ENCODE results near the gene LRRC8B. TPM values are rescaled to one million over a fixed set of nuclear protein-coding genes. Genes with fewer than 3 reads are reported as not detected.
A peak's percentile ranks its signal among the peaks of the same experiment; 100 is the strongest.
"Not testable (repeated sequence)": the region's sequence is repeated elsewhere in the genome, so short reads cannot be mapped to it uniquely, and the experiment has no call there.

The LRRC8B gene
- total RNA-seq, 4 donors from 2014 or later = 27.1 to 48.0 (median 35.1) TPM

GRCh38 chr1:89584781-89585180 is 60.2 kb downstream of the LRRC8B start:
- H3K36me3 ChIP-seq = peaks cover 0 to 35% (median 4%) of the 10 kb centered on the region in 3 donors
- no peaks in the 10 kb centered on the region for H3K27me3 ChIP-seq
- no peaks in the 10 kb centered on the region for H3K9me3 ChIP-seq
- H3K4me1 ChIP-seq = peaks cover 0 to 32% (median 3%) of the 10 kb centered on the region in 4 donors
- H3K4me3 ChIP-seq = no peak overlapping the region
- DNase-seq (ENCODE audit: low spot score in 2 of 2) = no peak
- no peak overlapping the region for H3K27ac ChIP-seq
- TF ChIP-seq CTCF (IDR thresholded peaks at IDR 0.05) = no peak
- TF ChIP-seq EP300 (IDR thresholded peaks at IDR 0.05) = no peak
- no peak for TF ChIP-seq POLR2A (IDR thresholded peaks at IDR 0.05)
- WGBS, 2 donors = 42 to 52% methylated on average over 3 of the region's 3 CpGs

- 47 to 48% methylated on average over 4 of the region's 4 CpGs for WGBS, 2 donors
- Histone ChIP-seq H3K4me3 (no peak overlapping the region), H3K4me1 (peaks cover 0 to 56% (median 10%) of the 10 kb centered on the region in 4 donors), H3K27ac (peak overlapping the region in 3 of 4 donors; percentile 19 to 77 (median 61)), H3K27me3 (no peaks in the 10 kb centered on the region), H3K36me3 (peaks cover 0 to 14% (median 1%) of the 10 kb centered on the region in 3 donors), H3K9me3 (no peaks in the 10 kb centered on the region)
- no peak for DNase-seq (ENCODE audit: low spot score in 2 of 2)
- TF ChIP-seq EP300 (IDR thresholded peaks at IDR 0.05) (peak in 1 of 2 donors; percentile 32), POLR2A (IDR thresholded peaks at IDR 0.05) (no peak), CTCF (IDR thresholded peaks at IDR 0.05) (no peak)
These were observed 63.1 kb downstream of the LRRC8B start for GRCh38 chr1:89587729-89588161.

GRCh38 chr1:89588480-89588879 is 63.9 kb downstream of the LRRC8B start:
- Histone ChIP-seq H3K9me3 (no peaks in the 10 kb centered on the region), H3K4me3 (no peak overlapping the region), H3K36me3 (peaks cover 0 to 7% (median 0%) of the 10 kb centered on the region in 3 donors), H3K27me3 (no peaks in the 10 kb centered on the region), H3K27ac (peak overlapping the region in 3 of 4 donors; percentile 19 to 77 (median 61)), H3K4me1 (peaks cover 0 to 62% (median 10%) of the 10 kb centered on the region in 4 donors)
- no peak for DNase-seq (ENCODE audit: low spot score in 2 of 2)
- TF ChIP-seq CTCF (IDR thresholded peaks at IDR 0.05) = no peak
- no peak for TF ChIP-seq EP300 (IDR thresholded peaks at IDR 0.05)
- TF ChIP-seq POLR2A (IDR thresholded peaks at IDR 0.05) = no peak
- WGBS, 2 donors = 97% methylated on average over 1 of the region's 1 CpG

- Histone ChIP-seq H3K27ac (peak overlapping the region in 2 of 4 donors; percentile 70 to 77), H3K36me3 (no peaks in the 10 kb centered on the region), H3K9me3 (no peaks in the 10 kb centered on the region), H3K4me3 (no peak overlapping the region), H3K27me3 (no peaks in the 10 kb centered on the region), H3K4me1 (peaks cover 0 to 64% (median 10%) of the 10 kb centered on the region in 4 donors)
- WGBS, 2 donors = 80 to 89% methylated on average over 1 of the region's 1 CpG
- TF ChIP-seq POLR2A (IDR thresholded peaks at IDR 0.05) = no peak
- TF ChIP-seq CTCF (IDR thresholded peaks at IDR 0.05) = no peak
- TF ChIP-seq EP300 (IDR thresholded peaks at IDR 0.05) = no peak
- no peak for DNase-seq (ENCODE audit: low spot score in 2 of 2)
These were observed 64.9 kb downstream of the LRRC8B start for GRCh38 chr1:89589515-89589914.

GRCh38 chr1:89590341-89591080 is 65.9 kb downstream of the LRRC8B start:
- Histone ChIP-seq H3K9me3 (no peaks in the 10 kb centered on the region), H3K36me3 (no peaks in the 10 kb centered on the region), H3K27me3 (no peaks in the 10 kb centered on the region), H3K27ac (peak overlapping the region in 2 of 4 donors; percentile 70 to 77), H3K4me3 (no peak overlapping the region), H3K4me1 (peaks cover 0 to 66% (median 10%) of the 10 kb centered on the region in 4 donors)
- TF ChIP-seq CTCF (IDR thresholded peaks at IDR 0.05) (no peak), POLR2A (IDR thresholded peaks at IDR 0.05) (no peak), EP300 (IDR thresholded peaks at IDR 0.05) (no peak)
- DNase-seq (ENCODE audit: low spot score in 2 of 2) = no peak
- WGBS, 2 donors = 76 to 78% methylated on average over 6 of the region's 6 CpGs

- 81 to 84% methylated on average over 13 of the region's 13 CpGs for WGBS, 2 donors
- H3K4me1 ChIP-seq = peaks cover 3 to 69% (median 14%) of the 10 kb centered on the region in 4 donors
- not testable (repeated sequence) for DNase-seq (ENCODE audit: low spot score in 2 of 2)
These were observed 68.3 kb downstream of the LRRC8B start for GRCh38 chr1:89592861-89593302.

More at GRCh38 chr1:89592861-89593302, 68.3 kb downstream of the LRRC8B start:
- peak overlapping the region in 3 of 4 donors; percentile 34 to 77 (median 70) for H3K27ac ChIP-seq
- not testable (repeated sequence) for H3K36me3 ChIP-seq, H3K4me3 ChIP-seq, H3K27me3 ChIP-seq, H3K9me3 ChIP-seq
